Measurements from ENCODE around the gene RASAL2.

DNA sequence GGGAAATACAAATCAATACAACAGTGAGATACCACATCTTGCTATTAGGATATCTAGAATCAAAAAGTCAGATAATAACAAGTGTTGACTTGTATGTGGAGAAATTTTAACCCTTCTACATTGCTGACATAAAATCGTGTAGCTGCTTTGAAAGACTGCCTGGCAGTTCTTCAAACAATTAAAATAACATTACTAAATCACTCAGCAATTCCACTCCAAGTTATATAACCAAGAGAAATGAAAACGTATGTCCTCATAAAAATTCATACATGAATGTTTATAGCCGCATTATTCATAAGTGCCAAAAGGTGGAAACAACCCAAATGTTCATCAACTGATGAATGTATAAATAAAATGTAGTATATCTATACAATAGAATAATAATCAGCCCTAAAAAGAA, 164.6 kb downstream of the RASAL2 start:
- TF ChIP-seq POLR2AphosphoS5 (IDR thresholded peaks at IDR 0.05; ENCODE audit: low read depth, low read length) (no peak), POLR2A (IDR thresholded peaks at IDR 0.05; ENCODE audit: low read depth, low read length) (no peak)

All from GM12891 (cell line).